Activated T-cell treated with anti-CD3 and anti-CD28 coated beads, Interleukin-2, amount 50 U/mL, for 48 hours (primary cell): Measurements from ENCODE around the gene GPLD1.
"Not testable (repeated sequence)": the region's sequence is repeated elsewhere in the genome, so short reads cannot be mapped to it uniquely, and the experiment has no call there.

Experiments
- DNase-seq, 2 experiments: peaks; one replicate each; pipeline ENCODE4 v3.0.0-alpha.2; 2020

Gene GPLD1

GRCh38 chr6:24451581-24452388 is 37.6 kb downstream of the GPLD1 start:
- no peak for DNase-seq

- DNase-seq = no peak
These were observed 40.4 kb downstream of the GPLD1 start for GRCh38 chr6:24448828-24449525.

- DNase-seq = no peak
These were observed 41.0 kb downstream of the GPLD1 start for GRCh38 chr6:24448396-24448795.

- DNase-seq = no peak
These were observed 42.7 kb downstream of the GPLD1 start for GRCh38 chr6:24446670-24447069.

- DNase-seq = no peak
These were observed 43.7 kb downstream of the GPLD1 start for GRCh38 chr6:24445704-24446103.

GRCh38 chr6:24444588-24444987 is 44.8 kb downstream of the GPLD1 start:
- no peak for DNase-seq

GRCh38 chr6:24441599-24441904 is 47.8 kb downstream of the GPLD1 start:
- DNase-seq = no peak

- no peak for DNase-seq
These were observed 48.3 kb downstream of the GPLD1 start for GRCh38 chr6:24440897-24441598.

- no peak for DNase-seq
These were observed 49.4 kb downstream of the GPLD1 start for GRCh38 chr6:24439858-24440539.

- DNase-seq = no peak
These were observed 52.4 kb downstream of the GPLD1 start for GRCh38 chr6:24436979-24437378.

GRCh38 chr6:24432611-24433010 is 56.8 kb downstream of the GPLD1 start:
- no peak for DNase-seq

GRCh38 chr6:24431045-24431451 is 58.3 kb downstream of the GPLD1 start:
- DNase-seq = peak in 1 of 2 experiments; percentile 22

- no peak for DNase-seq
These were observed 59.3 kb downstream of the GPLD1 start for GRCh38 chr6:24430086-24430485.

GRCh38 chr6:24429146-24429545 is 60.2 kb downstream of the GPLD1 start:
- no peak for DNase-seq

GRCh38 chr6:24428615-24429014 is 60.8 kb downstream of the GPLD1 start:
- no peak for DNase-seq

- DNase-seq = no peak
These were observed 62.5 kb downstream of the GPLD1 start for GRCh38 chr6:24426729-24427446.

GRCh38 chr6:24425091-24425490 is 64.3 kb downstream of the GPLD1 start:
- DNase-seq = no peak

GRCh38 chr6:24419526-24419925 is 69.9 kb downstream of the GPLD1 start:
- DNase-seq = no peak

GRCh38 chr6:24415753-24416152 is 73.6 kb downstream of the GPLD1 start:
- DNase-seq = no peak

GRCh38 chr6:24414531-24414930 is 74.8 kb downstream of the GPLD1 start:
- DNase-seq = not testable (repeated sequence)

GRCh38 chr6:24412294-24412693 is 77.1 kb downstream of the GPLD1 start:
- no peak for DNase-seq

GRCh38 chr6:24410622-24411021 is 78.8 kb downstream of the GPLD1 start:
- DNase-seq = no peak
